Stimulated activated CD8-positive, alpha-beta memory T cell treated with anti-CD3 and anti-CD28 coated beads, Interleukin-15, amount 100 ng/mL, for 4 hours (primary cell): ENCODE data around the gene SPATA13.

ENCODE experiments used
- DNase-seq, 2 donors: peaks; one replicate each; pipeline ENCODE4 v3.0.0-alpha.2; 2020; ENCODE audit warnings: low read depth in 2 of 2

SPATA13 gene

GRCh38 chr13:24141333-24141910 lies 19.1 kb upstream of the SPATA13 start:
- no peak for DNase-seq

GRCh38 chr13:24142453-24142852 lies 18.1 kb upstream of the SPATA13 start:
- DNase-seq = no peak

GRCh38 chr13:24142886-24143285 lies 17.6 kb upstream of the SPATA13 start:
- DNase-seq = no peak

GRCh38 chr13:24145240-24145639 lies 15.3 kb upstream of the SPATA13 start:
- DNase-seq = no peak

GRCh38 chr13:24145674-24146073 lies 14.8 kb upstream of the SPATA13 start:
- no peak for DNase-seq

GRCh38 chr13:24146961-24147569 lies 13.5 kb upstream of the SPATA13 start:
- DNase-seq = no peak

- DNase-seq = no peak
These were observed 13.0 kb upstream of the SPATA13 start for GRCh38 chr13:24147570-24147963.

- DNase-seq = no peak
These were observed 11.9 kb upstream of the SPATA13 start for GRCh38 chr13:24148414-24149235.

GRCh38 chr13:24149246-24150032 lies 11.1 kb upstream of the SPATA13 start:
- DNase-seq = no peak

GRCh38 chr13:24150572-24150971 lies 9.9 kb upstream of the SPATA13 start:
- DNase-seq = no peak

GRCh38 chr13:24151864-24152263 lies 8.7 kb upstream of the SPATA13 start:
- no peak for DNase-seq

- DNase-seq = no peak
These were observed 8.0 kb upstream of the SPATA13 start for GRCh38 chr13:24152292-24153214.

- no peak for DNase-seq
These were observed 7.2 kb upstream of the SPATA13 start for GRCh38 chr13:24153347-24153746.

- DNase-seq = no peak
These were observed 6.4 kb upstream of the SPATA13 start for GRCh38 chr13:24153979-24154701.

GRCh38 chr13:24159357-24159756 lies 1.2 kb upstream of the SPATA13 start:
- DNase-seq = no peak

GRCh38 chr13:24161010-24161775 lies 673 bp downstream of the SPATA13 start:
- peak; percentile 10 to 25 for DNase-seq

GRCh38 chr13:24161980-24162525 lies 1.5 kb downstream of the SPATA13 start:
- no peak for DNase-seq

- DNase-seq = no peak
These were observed 2.1 kb downstream of the SPATA13 start for GRCh38 chr13:24162604-24163003.

- DNase-seq = no peak
These were observed 5.2 kb downstream of the SPATA13 start for GRCh38 chr13:24165746-24166145.
